SU-DHL-6 (cell line): ENCODE measurements around the gene SPATA16.

ENCODE experiments used
- H2AFZ ChIP-seq: fragments of 200-600 bp; sonication (generic); 2 replicates; pipeline ENCODE4 v1.6.1; 2014; ENCODE audit warnings: low read depth, mild to moderate bottlenecking, moderate library complexity, mixed read lengths, antibody characterized with exemption, low read length; ENCODE audit not compliant: severe bottlenecking
- H3F3A ChIP-seq: fragments of 200-600 bp; shearing (Covaris generic); 2 replicates; pipeline ENCODE4 v1.6.0; 2016; ENCODE audit warnings: antibody characterized with exemption, mild to moderate bottlenecking; ENCODE audit not compliant: insufficient read depth
- H3K27ac ChIP-seq: fragments of 200-600 bp; sonication (generic); 2 replicates; pipeline ENCODE4 v1.5.1; 2016; ENCODE audit warnings: low read depth, mild to moderate bottlenecking, low read length, moderate library complexity, mixed read lengths
- H3K27me3 ChIP-seq: fragments of 200-600 bp; sonication (generic), shearing (Covaris generic); 2 replicates; pipeline ENCODE4 v1.6.0; 2014; ENCODE audit warnings: mild to moderate bottlenecking, low read length
- H3K36me3 ChIP-seq: fragments of 200-600 bp; sonication (generic); 2 replicates; pipeline ENCODE4 v1.6.1; 2014; ENCODE audit warnings: mild to moderate bottlenecking, low read length, mixed read lengths
- H3K4me2 ChIP-seq: fragments of 300-600, 200-600 bp; shearing (Covaris generic), sonication (generic); 2 replicates; pipeline ENCODE4 v1.6.0; 2014; ENCODE audit warnings: low read length, low read depth, mild to moderate bottlenecking; ENCODE audit not compliant: poor library complexity, severe bottlenecking
- H3K4me3 ChIP-seq: fragments of 200-600 bp; sonication (generic); 2 replicates; pipeline ENCODE4 v1.5.1; 2014; ENCODE audit warnings: antibody characterized with exemption, low read length, mild to moderate bottlenecking, mixed read lengths; ENCODE audit not compliant: insufficient read depth, poor library complexity, severe bottlenecking
- H3K79me2 ChIP-seq: fragments of 200-600 bp; sonication (generic); 2 replicates; pipeline ENCODE4 v1.6.1; 2014; ENCODE audit warnings: mild to moderate bottlenecking, low read length, moderate library complexity; ENCODE audit not compliant: insufficient read depth
- H3K9ac ChIP-seq: fragments of 200-600 bp; sonication (generic); 2 replicates; pipeline ENCODE4 v1.7.0; 2014; ENCODE audit warnings: mild to moderate bottlenecking, low read length
- H3K9me2 ChIP-seq: fragments of 200-600 bp; sonication (generic); replicated peaks from 2 replicates; pipeline ENCODE4 v1.6.1; 2014; ENCODE audit warnings: low read length; ENCODE audit not compliant: insufficient read depth
- H3K9me3 ChIP-seq: fragments of 200-600 bp; sonication (generic); 2 replicates; pipeline ENCODE4 v1.6.1; 2014; ENCODE audit warnings: low read length, mixed read lengths; ENCODE audit not compliant: insufficient read depth
- H4K20me1 ChIP-seq: fragments of 200-600 bp; sonication (generic); 2 replicates; pipeline ENCODE4 v1.6.1; 2014; ENCODE audit warnings: low read depth, mild to moderate bottlenecking, antibody characterized with exemption, low read length, moderate library complexity, mixed read lengths
- EZH2phosphoT487 ChIP-seq: fragments of 200-600 bp; sonication (generic), shearing (Covaris generic); conservative IDR thresholded peaks from 2 replicates; pipeline ENCODE4 v1.6.1; 2018; ENCODE audit warnings: mild to moderate bottlenecking, antibody characterized with exemption, low read length, moderate library complexity, mixed read lengths
- TF ChIP-seq, protein P1 (sequence below): fragments of 200-600 bp; sonication (generic); IDR thresholded peaks from one replicate; pipeline ENCODE4 v1.5.1; 2017; ENCODE audit warnings: antibody characterized with exemption, mild to moderate bottlenecking, low read length, moderate library complexity; ENCODE audit not compliant: insufficient read depth, poor library complexity, severe bottlenecking

The SPATA16 gene

DNA sequence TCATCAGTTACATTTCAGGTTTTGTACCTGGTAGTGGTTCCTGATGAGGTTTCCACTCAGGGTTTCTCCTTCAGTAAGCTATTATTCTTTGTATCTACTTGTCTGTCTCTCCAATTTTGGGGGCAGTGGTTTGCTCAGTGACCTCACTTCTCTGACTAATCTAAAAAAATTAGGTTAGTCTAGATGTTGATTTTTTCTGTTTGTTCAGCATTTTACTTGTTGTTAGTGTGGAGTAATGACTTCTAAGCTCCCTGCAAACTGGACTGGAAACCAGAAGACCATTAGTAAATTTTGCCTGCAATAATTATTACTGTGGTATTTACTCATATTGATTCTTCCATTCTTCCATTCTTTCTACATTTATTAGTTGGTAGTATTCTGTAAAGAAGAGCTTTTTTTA, 139.4 kb downstream of the SPATA16 start:
- TF ChIP-seq, protein P1, sequence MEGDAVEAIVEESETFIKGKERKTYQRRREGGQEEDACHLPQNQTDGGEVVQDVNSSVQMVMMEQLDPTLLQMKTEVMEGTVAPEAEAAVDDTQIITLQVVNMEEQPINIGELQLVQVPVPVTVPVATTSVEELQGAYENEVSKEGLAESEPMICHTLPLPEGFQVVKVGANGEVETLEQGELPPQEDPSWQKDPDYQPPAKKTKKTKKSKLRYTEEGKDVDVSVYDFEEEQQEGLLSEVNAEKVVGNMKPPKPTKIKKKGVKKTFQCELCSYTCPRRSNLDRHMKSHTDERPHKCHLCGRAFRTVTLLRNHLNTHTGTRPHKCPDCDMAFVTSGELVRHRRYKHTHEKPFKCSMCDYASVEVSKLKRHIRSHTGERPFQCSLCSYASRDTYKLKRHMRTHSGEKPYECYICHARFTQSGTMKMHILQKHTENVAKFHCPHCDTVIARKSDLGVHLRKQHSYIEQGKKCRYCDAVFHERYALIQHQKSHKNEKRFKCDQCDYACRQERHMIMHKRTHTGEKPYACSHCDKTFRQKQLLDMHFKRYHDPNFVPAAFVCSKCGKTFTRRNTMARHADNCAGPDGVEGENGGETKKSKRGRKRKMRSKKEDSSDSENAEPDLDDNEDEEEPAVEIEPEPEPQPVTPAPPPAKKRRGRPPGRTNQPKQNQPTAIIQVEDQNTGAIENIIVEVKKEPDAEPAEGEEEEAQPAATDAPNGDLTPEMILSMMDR: no peak
- TF ChIP-seq EZH2phosphoT487: no peak
- Histone ChIP-seq H3K4me2 (no peak overlapping the region), H3K27ac (no peak overlapping the region), H3K9me2 (no peaks in the 10 kb centered on the region), H3K36me3 (no peaks in the 10 kb centered on the region), H3K79me2 (no peaks in the 10 kb centered on the region), H3K27me3 (no peaks in the 10 kb centered on the region), H3K9ac (no peak overlapping the region), H2AFZ (no peak overlapping the region), H3K4me3 (no peak overlapping the region), H3F3A (no peaks in the 10 kb centered on the region), H4K20me1 (no peaks in the 10 kb centered on the region), H3K9me3 (no peaks in the 10 kb centered on the region)

DNA sequence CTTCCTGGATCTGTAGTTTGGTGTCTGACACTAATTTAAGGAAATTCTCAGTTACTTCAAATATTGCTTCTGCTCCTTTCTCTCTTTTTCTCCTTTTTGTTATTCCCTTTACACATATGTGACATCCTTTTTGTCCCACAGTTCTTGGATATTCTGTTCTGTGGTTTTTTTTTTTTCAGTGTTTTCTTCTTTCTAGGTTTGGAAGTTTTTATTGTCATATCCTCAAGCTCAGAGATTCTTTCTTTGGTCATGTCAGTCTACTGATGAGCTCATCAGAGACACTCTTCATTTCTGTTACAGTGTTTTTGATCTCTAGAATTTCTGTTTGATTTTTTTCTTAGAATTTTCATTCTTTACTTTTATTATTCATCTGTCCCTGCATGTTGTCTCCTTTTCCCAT, 140.5 kb downstream of the SPATA16 start:
- no peaks in the 10 kb centered on the region for H3K27me3 ChIP-seq
- no peaks in the 10 kb centered on the region for H4K20me1 ChIP-seq
- no peak for TF ChIP-seq EZH2phosphoT487
- TF ChIP-seq, protein P1: no peak
- H3K27ac ChIP-seq: no peak overlapping the region
- no peak overlapping the region for H3K4me3 ChIP-seq
- no peaks in the 10 kb centered on the region for H3K36me3 ChIP-seq
- no peaks in the 10 kb centered on the region for H3K9me2 ChIP-seq
- no peak overlapping the region for H3K4me2 ChIP-seq
- H2AFZ ChIP-seq: no peak overlapping the region
- no peaks in the 10 kb centered on the region for H3F3A ChIP-seq
- H3K79me2 ChIP-seq: no peaks in the 10 kb centered on the region
- H3K9me3 ChIP-seq: no peaks in the 10 kb centered on the region
- no peak overlapping the region for H3K9ac ChIP-seq

- Histone ChIP-seq H3K4me2 (no peak overlapping the region), H3K4me3 (no peak overlapping the region), H3F3A (no peaks in the 10 kb centered on the region), H3K27me3 (no peaks in the 10 kb centered on the region), H4K20me1 (no peaks in the 10 kb centered on the region), H3K36me3 (no peaks in the 10 kb centered on the region), H3K27ac (no peak overlapping the region), H3K9ac (no peak overlapping the region), H3K9me3 (no peaks in the 10 kb centered on the region), H2AFZ (no peak overlapping the region), H3K79me2 (no peaks in the 10 kb centered on the region), H3K9me2 (no peaks in the 10 kb centered on the region; the same call in 1 of the 2 replicates)
- TF ChIP-seq, protein P1: no peak
- no peak for TF ChIP-seq EZH2phosphoT487
Observed at GRCh38 chr3:172993412-172993811, 147.6 kb downstream of the SPATA16 start.
